Liver (tissue), 9 donors: ENCODE data around the gene FRA10AC1. TPM values are rescaled to one million over a fixed set of nuclear protein-coding genes. Genes with fewer than 3 reads are reported as not detected.

Experiments used
- DNase-seq: peaks from one replicate; pipeline ENCODE4 v3.0.0-alpha.2; 2017; ENCODE audit warnings: low spot score
- H3K27ac ChIP-seq, 2 donors: one replicate each; pipeline ENCODE4 v1.7.0; 2013; ENCODE audit warnings: inconsistent platforms in 2 of 2, low read length in 2 of 2, control low read depth in 1 of 2, low read depth in 1 of 2, mild to moderate bottlenecking in 1 of 2
- H3K27me3 ChIP-seq, 4 donors: one replicate each; pipeline versions ENCODE4 v1.6.1 to v1.7.0; 2013; ENCODE audit warnings: low read length in 3 of 4, inconsistent platforms in 1 of 4, mild to moderate bottlenecking in 1 of 4, moderate library complexity in 1 of 4; ENCODE audit not compliant: control insufficient read depth in 4 of 4, insufficient read depth in 4 of 4
- H3K36me3 ChIP-seq, 4 donors: one replicate each; pipeline versions ENCODE4 v1.6.1 to v1.7.0; 2013; ENCODE audit warnings: low read length in 3 of 4, mild to moderate bottlenecking in 3 of 4, low read depth in 1 of 4, moderate library complexity in 1 of 4; ENCODE audit not compliant: control insufficient read depth in 4 of 4, insufficient read depth in 3 of 4
- H3K4me1 ChIP-seq, 4 donors: one replicate each; pipeline versions ENCODE4 v1.6.1 to v1.7.0; 2013; ENCODE audit warnings: low read length in 3 of 4, mild to moderate bottlenecking in 3 of 4, moderate library complexity in 1 of 4; ENCODE audit not compliant: control insufficient read depth in 4 of 4, insufficient read depth in 4 of 4
- H3K4me3 ChIP-seq, 3 donors: one replicate each; pipeline versions ENCODE4 v1.6.1 to v1.7.0; 2013; ENCODE audit warnings: low read length in 3 of 3, control low read depth in 1 of 3, low read depth in 1 of 3, mild to moderate bottlenecking in 1 of 3
- H3K9ac ChIP-seq, 2 donors: one replicate each; pipeline ENCODE4 v1.7.0; 2013; ENCODE audit warnings: low read length in 2 of 2, mild to moderate bottlenecking in 2 of 2, moderate library complexity in 2 of 2, control low read depth in 1 of 2, low read depth in 1 of 2
- H3K9me3 ChIP-seq, 4 donors: one replicate each; pipeline versions ENCODE4 v1.6.1 to v1.7.0; 2013; ENCODE audit warnings: low read length in 3 of 4; ENCODE audit not compliant: control insufficient read depth in 4 of 4
- EGR1 ChIP-seq, 2 donors: IDR thresholded peaks; 2 replicates each; pipeline ENCODE4 v1.6.1; 2016 to 2018; ENCODE audit warnings: antibody characterized with exemption in 2 of 2, low read depth in 2 of 2
- FOXA1 ChIP-seq: IDR thresholded peaks from 2 replicates; pipeline ENCODE4 v1.6.1; 2016; ENCODE audit warnings: antibody characterized with exemption
- FOXA2 ChIP-seq: IDR thresholded peaks from 2 replicates; pipeline ENCODE4 v1.6.1; 2016; ENCODE audit warnings: antibody characterized with exemption
- HNF4A ChIP-seq, 2 donors: conservative IDR thresholded peaks; 2 replicates each; pipeline ENCODE4 v1.6.1; 2016; ENCODE audit warnings: antibody characterized with exemption in 2 of 2, mild to moderate bottlenecking in 2 of 2
- HNF4G ChIP-seq: IDR thresholded peaks from 2 replicates; pipeline ENCODE4 v1.6.1; 2016; ENCODE audit warnings: antibody characterized with exemption
- JUND ChIP-seq, 2 donors: IDR thresholded peaks; 2 replicates each; pipeline ENCODE4 v1.6.1; 2016; ENCODE audit warnings: antibody characterized with exemption in 2 of 2
- NR2F2 ChIP-seq: IDR thresholded peaks from 2 replicates; pipeline ENCODE4 v1.6.1; 2016; ENCODE audit warnings: antibody characterized with exemption
- RAD21 ChIP-seq, 2 donors: IDR thresholded peaks; 2 replicates each; pipeline ENCODE4 v1.6.1; 2016; ENCODE audit warnings: antibody characterized with exemption in 2 of 2, mild to moderate bottlenecking in 2 of 2
- REST ChIP-seq: IDR thresholded peaks from 2 replicates; pipeline ENCODE4 v1.6.1; 2016; ENCODE audit warnings: antibody characterized with exemption, mild to moderate bottlenecking
- RXRA ChIP-seq, 2 donors: IDR thresholded peaks; 2 replicates each; pipeline ENCODE4 v1.6.1; 2017 to 2018; ENCODE audit warnings: antibody characterized with exemption in 2 of 2, mild to moderate bottlenecking in 1 of 2
- TAF1 ChIP-seq: conservative IDR thresholded peaks from 2 replicates; pipeline ENCODE4 v1.6.1; 2016; ENCODE audit warnings: antibody characterized with exemption, mild to moderate bottlenecking
- YY1 ChIP-seq: IDR thresholded peaks from 2 replicates; pipeline ENCODE4 v1.6.1; 2016; ENCODE audit warnings: antibody characterized with exemption, mild to moderate bottlenecking
- WGBS: extraction: QIAGEN DNeasy Blood & Tissue Kit; methylation state at CpG from one replicate; pipeline ENCODE4 v1.1.7; 2013; 5-methylcytosine and 5-hydroxymethylcytosine counted together
- polyA plus RNA-seq, 2 donors: library from polyadenylated mRNA; stranded (reverse) in 1 of 2; unstranded in 1 of 2; fragments of 200-250 nt in 1 of 2; fragments of >200 nt in 1 of 2; fragmentation: Nextera tagmentation in 1 of 2; extraction: Ambion mirVana in 1 of 2; gene quantifications; one replicate each; pipeline versions ENCODE4 v1.2.1 to v1.2.3, GENCODE V29; 2013 to 2015
- total RNA-seq, 2 donors: library from RNA; depleted of rRNA; stranded (reverse); fragments of >200 nt; gene quantifications; one replicate each; pipeline ENCODE4 v1.2.3, GENCODE V29; 2014
- TF ChIP-seq, protein P1 (sequence below): IDR thresholded peaks from 2 replicates; pipeline ENCODE4 v1.6.1; 2016; ENCODE audit warnings: antibody characterized with exemption
- TF ChIP-seq, protein P2 (sequence below): fragments of 150-350 bp; IDR thresholded peaks from 2 replicates; pipeline ENCODE4 v1.5.1; 2017; ENCODE audit warnings: improper control_type of control experiment, low read depth, low read length; ENCODE audit not compliant: missing input control
- TF ChIP-seq, protein P3 (sequence below): IDR thresholded peaks from 2 replicates; pipeline ENCODE4 v1.6.1; 2016; ENCODE audit warnings: antibody characterized with exemption
- donor health status: healthy.
- donor health status: healthy.
- donor health status: healthy.
- donor health status: healthy.
- donor health status: healthy.

Gene FRA10AC1
- total and polyA plus RNA-seq, 4 donors: 2.5 to 19.2 (median 5.8) TPM

- WGBS: 100% methylated on average over 1 of the region's 1 CpG
- Histone ChIP-seq H3K9ac (no peak overlapping the region), H3K4me3 (no peak overlapping the region), H3K27me3 (no peaks in the 10 kb centered on the region), H3K27ac (no peak overlapping the region), H3K36me3 (no peaks in the 10 kb centered on the region), H3K4me1 (peaks cover 3 to 8% (median 6%) of the 10 kb centered on the region in 4 donors), H3K9me3 (no peaks in the 10 kb centered on the region)
- TF ChIP-seq FOXA2 (no peak), RAD21 (IDR thresholded peaks at IDR 0.05) (no peak)
- no peak for DNase-seq
These were observed 48.2 kb downstream of the FRA10AC1 start for GRCh38 chr10:93654201-93654600.

- Histone ChIP-seq H3K9ac (no peak overlapping the region), H3K4me3 (no peak overlapping the region), H3K36me3 (no peaks in the 10 kb centered on the region), H3K27me3 (no peaks in the 10 kb centered on the region), H3K27ac (no peak overlapping the region), H3K9me3 (no peaks in the 10 kb centered on the region), H3K4me1 (peaks cover 2 to 8% (median 6%) of the 10 kb centered on the region in 4 donors)
- TF ChIP-seq TAF1: no peak
- TF ChIP-seq, protein P1, sequence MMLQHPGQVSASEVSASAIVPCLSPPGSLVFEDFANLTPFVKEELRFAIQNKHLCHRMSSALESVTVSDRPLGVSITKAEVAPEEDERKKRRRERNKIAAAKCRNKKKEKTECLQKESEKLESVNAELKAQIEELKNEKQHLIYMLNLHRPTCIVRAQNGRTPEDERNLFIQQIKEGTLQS: no peak
- 91% methylated on average over 1 of the region's 1 CpG for WGBS
- DNase-seq: no peak
These were observed 49.5 kb downstream of the FRA10AC1 start for GRCh38 chr10:93652857-93653256.

GRCh38 chr10:93639791-93640190 lies 62.6 kb downstream of the FRA10AC1 start:
- no peak overlapping the region for H3K9ac ChIP-seq
- DNase-seq: no peak

GRCh38 chr10:93630625-93631557 lies 71.5 kb downstream of the FRA10AC1 start:
- no peaks in the 10 kb centered on the region for H3K4me1 ChIP-seq
- no peak overlapping the region for H3K9ac ChIP-seq
- DNase-seq: no peak
- no peaks in the 10 kb centered on the region for H3K27me3 ChIP-seq
- no peak overlapping the region for H3K27ac ChIP-seq
- H3K4me3 ChIP-seq: no peak overlapping the region
- no peaks in the 10 kb centered on the region for H3K36me3 ChIP-seq
- WGBS: 88% methylated on average over 15 of the region's 15 CpGs
- TF ChIP-seq FOXA1: no peak
- TF ChIP-seq, protein P2, sequence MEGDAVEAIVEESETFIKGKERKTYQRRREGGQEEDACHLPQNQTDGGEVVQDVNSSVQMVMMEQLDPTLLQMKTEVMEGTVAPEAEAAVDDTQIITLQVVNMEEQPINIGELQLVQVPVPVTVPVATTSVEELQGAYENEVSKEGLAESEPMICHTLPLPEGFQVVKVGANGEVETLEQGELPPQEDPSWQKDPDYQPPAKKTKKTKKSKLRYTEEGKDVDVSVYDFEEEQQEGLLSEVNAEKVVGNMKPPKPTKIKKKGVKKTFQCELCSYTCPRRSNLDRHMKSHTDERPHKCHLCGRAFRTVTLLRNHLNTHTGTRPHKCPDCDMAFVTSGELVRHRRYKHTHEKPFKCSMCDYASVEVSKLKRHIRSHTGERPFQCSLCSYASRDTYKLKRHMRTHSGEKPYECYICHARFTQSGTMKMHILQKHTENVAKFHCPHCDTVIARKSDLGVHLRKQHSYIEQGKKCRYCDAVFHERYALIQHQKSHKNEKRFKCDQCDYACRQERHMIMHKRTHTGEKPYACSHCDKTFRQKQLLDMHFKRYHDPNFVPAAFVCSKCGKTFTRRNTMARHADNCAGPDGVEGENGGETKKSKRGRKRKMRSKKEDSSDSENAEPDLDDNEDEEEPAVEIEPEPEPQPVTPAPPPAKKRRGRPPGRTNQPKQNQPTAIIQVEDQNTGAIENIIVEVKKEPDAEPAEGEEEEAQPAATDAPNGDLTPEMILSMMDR: no peak
- TF ChIP-seq REST: no peak
- TF ChIP-seq EGR1 (IDR thresholded peaks at IDR 0.05; ENCODE audit: low read depth in 2 of 2): no peak
- TF ChIP-seq HNF4G: no peak
- TF ChIP-seq RXRA (IDR thresholded peaks at IDR 0.05): no peak
- no peak for TF ChIP-seq FOXA2
- no peak for TF ChIP-seq HNF4A (conservative IDR thresholded peaks at IDR 0.05)
- TF ChIP-seq, protein P3, sequence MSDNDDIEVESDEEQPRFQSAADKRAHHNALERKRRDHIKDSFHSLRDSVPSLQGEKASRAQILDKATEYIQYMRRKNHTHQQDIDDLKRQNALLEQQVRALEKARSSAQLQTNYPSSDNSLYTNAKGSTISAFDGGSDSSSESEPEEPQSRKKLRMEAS: no peak
- H3K9me3 ChIP-seq: no peaks in the 10 kb centered on the region

More at GRCh38 chr10:93639791-93640190, 62.6 kb downstream of the FRA10AC1 start:
- Histone ChIP-seq H3K27me3 (no peaks in the 10 kb centered on the region), H3K36me3 (no peaks in the 10 kb centered on the region), H3K27ac (no peak overlapping the region), H3K4me1 (no peaks in the 10 kb centered on the region), H3K4me3 (no peak overlapping the region), H3K9me3 (no peaks in the 10 kb centered on the region)
- TF ChIP-seq RAD21 (IDR thresholded peaks at IDR 0.05) (no peak), YY1 (no peak), RXRA (IDR thresholded peaks at IDR 0.05) (no peak), HNF4G (no peak), JUND (IDR thresholded peaks at IDR 0.05) (no peak), NR2F2 (no peak), TAF1 (no peak), FOXA2 (no peak), EGR1 (IDR thresholded peaks at IDR 0.05; ENCODE audit: low read depth in 2 of 2) (no peak)
- TF ChIP-seq, protein P3: no peak
- 96% methylated on average over 7 of the region's 7 CpGs for WGBS
